ENCODE results near the gene SPOCK1. TPM values are rescaled to one million over a fixed set of nuclear protein-coding genes. Genes with fewer than 3 reads are reported as not detected.

Gene SPOCK1
- total and polyA plus RNA-seq, 2 donors (not counting 3 experiments of a cell fraction or from before 2014, with no cell fraction given): 144 to 280 TPM

- DNase-seq (ENCODE audit: low read depth, low spot score) (peak; percentile 29), FAIRE-seq (no peak)
- Histone ChIP-seq H3K27ac (ENCODE audit: insufficient read depth, low read depth, low read length) (peak overlapping the region; percentile 39), H3K36me3 (ENCODE audit: control insufficient read depth in 2 of 2, extremely low read depth in 1 of 2, insufficient read depth in 2 of 2, low read length in 2 of 2) (no peaks in the 10 kb centered on the region), H3K9ac (replicated peaks; ENCODE audit: extremely low read depth, insufficient read depth, low read length) (peak overlapping the region; percentile 55), H3K9me3 (replicated peaks; ENCODE audit: control insufficient read depth, insufficient read depth, low read length) (no peaks in the 10 kb centered on the region), H3K4me2 (ENCODE audit: insufficient read depth, low read length) (peak overlapping the region; percentile 91), H3K9me1 (replicated peaks; ENCODE audit: control insufficient read depth, extremely low read depth, insufficient read depth, low read length) (no peaks in the 10 kb centered on the region), H3K27me3 (ENCODE audit: control insufficient read depth in 2 of 2, insufficient read depth in 2 of 2, low read length in 2 of 2) (peaks cover 7 to 8% of the 10 kb centered on the region in 2 experiments), H3K4me1 (ENCODE audit: control insufficient read depth, extremely low read depth, insufficient read depth, low read length) (peaks cover 20% of the 10 kb centered on the region), H4K20me1 (replicated peaks; ENCODE audit: control insufficient read depth, extremely low read depth, insufficient read depth, low read length) (no peaks in the 10 kb centered on the region), H3K79me2 (ENCODE audit: control insufficient read depth, insufficient read depth, low read length) (peaks cover 57% of the 10 kb centered on the region), H2AFZ (ENCODE audit: low read depth, low read length) (peak overlapping the region; percentile 74), H3K4me3 (replicated peaks in 1 of 3; ENCODE audit: insufficient read depth in 1 of 3, low read depth in 1 of 3, low read length in 3 of 3) (peak overlapping the region; percentile 54 to 93 (median 56))
- intact Hi-C loops (cut with micrococcal nuclease): loop anchor here (1.0 to 5.0 kb wide), 3 partner anchors 11 to 424 kb away; no protein-coding TSS in a partner anchor
- POLR2A ChIA-PET: no interaction called here
- CTCF ChIA-PET: interaction anchor here (0.7 to 9.6 kb wide), 16 partner anchors 8 to 695 kb away, joined by 3 to 173 read pairs (median 4); no protein-coding TSS in a partner anchor
- no TSS peak for BruUV-seq (replicated peaks)
- no peak for TF ChIP-seq FOS (IDR thresholded peaks at IDR 0.05; ENCODE audit: borderline replicate concordance, insufficient read depth, low read length)
- TF ChIP-seq POLR2AphosphoS5 (IDR thresholded peaks at IDR 0.05; ENCODE audit: insufficient read depth, low read depth, low read length): no peak
- TF ChIP-seq MYC (IDR thresholded peaks at IDR 0.05; ENCODE audit: low read depth, low read length): no peak
- no peak for TF ChIP-seq MAX (IDR thresholded peaks at IDR 0.05; ENCODE audit: insufficient read depth, insufficient read length)
- TF ChIP-seq GATA2 (IDR thresholded peaks at IDR 0.05; ENCODE audit: insufficient read depth, insufficient read length, low read depth, low read length): no peak
- TF ChIP-seq POLR2A (IDR thresholded peaks at IDR 0.05; ENCODE audit: low read depth, low read length): no peak
- no peak for TF ChIP-seq EZH2 (IDR thresholded peaks at IDR 0.05; ENCODE audit: borderline replicate concordance, low read depth, low read length, severe bottlenecking)
- no peak for TF ChIP-seq CTCF (IDR thresholded peaks at IDR 0.05; ENCODE audit: extremely low read depth in 1 of 2, insufficient read depth in 1 of 2, low read depth in 1 of 2, low read length in 2 of 2)
- dilution Hi-C loops (cut with MboI; ENCODE audit: extremely low pct_ligation_motif_present, low sequenced_read_pairs): no loop called here
These were observed 808 bp downstream of the SPOCK1 start for GRCh38 chr5:137498301-137498735.

Data from endothelial cell of umbilical vein (primary cell).